ENCODE results near the gene STK40.

DNA sequence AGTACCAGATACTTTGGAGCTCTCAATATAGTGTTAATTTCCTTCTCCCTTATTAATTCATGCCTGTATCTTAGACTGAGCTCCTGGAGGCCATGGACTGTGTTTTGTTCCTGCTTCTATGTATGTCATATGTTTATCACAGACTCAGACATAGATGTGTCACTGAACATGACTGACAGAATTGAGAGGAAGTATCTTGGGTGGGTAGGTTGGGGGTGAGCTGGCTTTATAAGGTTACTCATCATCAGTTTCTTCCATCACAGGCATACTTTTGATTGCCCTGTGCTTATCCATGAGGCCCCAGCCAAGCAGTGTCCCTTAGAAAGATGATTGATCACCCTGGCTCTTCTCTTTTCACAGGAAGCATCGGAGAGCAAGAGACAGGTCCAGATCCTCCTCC, 85.2 kb downstream of the STK40 start:
- TF ChIP-seq TAF1 (IDR thresholded peaks at IDR 0.05; ENCODE audit: low read depth, low read length) = no peak
- TF ChIP-seq POLR2A (IDR thresholded peaks at IDR 0.05; ENCODE audit: low read depth, low read length) = no peak
- TF ChIP-seq SPI1 (IDR thresholded peaks at IDR 0.05; ENCODE audit: low read depth, low read length) = no peak

Data from GM12891 (cell line).